Measurements from ENCODE around the gene MTMR3.

Gene MTMR3

GRCh38 chr22:29877620-29878019, 5.4 kb upstream of the MTMR3 start:
- DNase-seq (ENCODE audit: low read depth): peak; percentile 20
- TF ChIP-seq CTCF (IDR thresholded peaks at IDR 0.05; ENCODE audit: control insufficient read depth, insufficient read depth, low read depth, low read length, missing control alignments): no peak
- no peak overlapping the region for H3K4me3 ChIP-seq (ENCODE audit: control insufficient read depth, low read depth, low read length)

DNA sequence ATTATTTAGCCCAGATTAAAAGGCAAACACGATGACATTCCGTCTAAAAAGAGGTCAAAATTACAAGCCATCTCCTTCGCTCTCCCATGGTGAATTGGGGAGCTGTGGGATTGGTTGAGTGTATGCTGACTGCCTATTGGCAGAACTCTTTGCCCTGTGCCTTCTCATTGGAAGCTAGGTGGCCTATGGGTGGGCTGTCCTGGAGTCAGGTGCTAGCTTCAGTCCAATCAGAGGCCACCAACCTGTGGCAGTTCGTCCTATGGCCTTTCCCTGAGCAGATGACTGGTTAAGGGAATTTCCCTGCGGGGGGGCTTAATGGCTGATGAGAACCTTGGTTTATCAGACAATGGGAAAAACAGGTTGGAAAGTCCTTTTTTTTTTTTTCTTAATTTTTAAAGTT, 3.2 kb upstream of the MTMR3 start:
- no peak overlapping the region for H3K4me3 ChIP-seq (ENCODE audit: control insufficient read depth, low read depth, low read length)
- DNase-seq (ENCODE audit: low read depth): no peak
- no peak for TF ChIP-seq CTCF (IDR thresholded peaks at IDR 0.05; ENCODE audit: control insufficient read depth, insufficient read depth, low read depth, low read length, missing control alignments)

DNA sequence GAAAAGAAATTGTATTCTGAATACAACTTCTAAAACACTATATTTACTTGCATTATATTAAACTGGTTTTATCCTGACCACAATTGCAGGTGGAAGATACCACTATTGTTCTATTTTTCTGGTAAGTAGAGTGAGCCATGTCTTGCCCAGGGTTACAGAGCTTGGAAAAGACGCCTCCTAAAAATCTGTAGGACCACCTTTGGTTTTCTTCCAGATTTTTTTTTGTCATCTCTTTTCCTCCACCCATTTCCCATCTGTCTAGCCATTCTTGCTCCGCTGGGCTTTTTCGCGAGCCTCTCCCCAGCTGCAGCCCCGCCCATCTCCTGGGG, 294 bp upstream of the MTMR3 start:
- TF ChIP-seq CTCF (IDR thresholded peaks at IDR 0.05; ENCODE audit: control insufficient read depth, insufficient read depth, low read depth, low read length, missing control alignments): no peak
- no peak for DNase-seq (ENCODE audit: low read depth)
- no peak overlapping the region for H3K4me3 ChIP-seq (ENCODE audit: control insufficient read depth, low read depth, low read length)

GRCh38 chr22:29883775-29884097, 762 bp downstream of the MTMR3 start:
- no peak for DNase-seq (ENCODE audit: low read depth)
- no peak for TF ChIP-seq CTCF (IDR thresholded peaks at IDR 0.05; ENCODE audit: control insufficient read depth, insufficient read depth, low read depth, low read length, missing control alignments)
- H3K4me3 ChIP-seq (ENCODE audit: control insufficient read depth, low read depth, low read length): peak overlapping the region; percentile 89

DNA sequence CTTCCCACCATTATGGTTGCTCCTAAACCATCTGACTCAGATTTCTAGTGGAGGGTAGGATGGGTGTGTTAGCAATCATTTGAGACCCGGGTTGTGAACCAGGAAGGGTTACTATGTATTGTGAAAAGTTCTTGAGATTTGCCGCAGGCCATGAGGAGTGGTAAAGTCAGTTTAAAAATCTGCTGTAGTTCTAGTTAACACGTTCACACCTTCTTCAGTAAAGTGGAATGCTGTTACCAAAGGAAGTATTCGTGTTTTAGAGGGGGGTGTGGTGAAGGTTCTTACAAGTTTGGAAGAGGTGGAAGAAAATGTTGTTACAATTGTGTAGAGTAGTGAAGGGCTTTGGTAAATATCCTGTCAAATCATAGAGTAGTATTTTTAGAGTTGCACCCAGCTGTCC, 2.6 kb downstream of the MTMR3 start:
- TF ChIP-seq CTCF (IDR thresholded peaks at IDR 0.05; ENCODE audit: control insufficient read depth, insufficient read depth, low read depth, low read length, missing control alignments): no peak
- DNase-seq (ENCODE audit: low read depth): no peak
- no peak overlapping the region for H3K4me3 ChIP-seq (ENCODE audit: control insufficient read depth, low read depth, low read length)

DNA sequence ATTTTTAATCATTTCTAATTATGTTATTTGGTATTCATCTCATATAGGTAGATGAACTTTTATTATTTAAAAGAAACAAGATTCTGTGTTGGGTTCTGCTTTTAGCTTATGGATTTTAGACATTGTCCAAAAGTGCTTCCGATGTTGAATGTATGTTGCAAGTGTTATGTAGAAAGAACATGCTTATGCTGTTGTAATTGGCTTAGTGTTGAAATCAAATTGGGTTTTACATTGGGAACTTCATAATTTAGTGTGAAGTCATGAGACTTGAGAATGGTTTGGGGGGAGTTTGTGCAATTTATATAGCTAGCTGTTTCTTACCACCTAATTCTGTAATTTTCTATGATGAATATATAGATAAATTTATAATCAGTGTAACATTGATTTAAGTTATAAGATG, 3.6 kb downstream of the MTMR3 start:
- DNase-seq (ENCODE audit: low read depth): no peak
- no peak overlapping the region for H3K4me3 ChIP-seq (ENCODE audit: control insufficient read depth, low read depth, low read length)
- TF ChIP-seq CTCF (IDR thresholded peaks at IDR 0.05; ENCODE audit: control insufficient read depth, insufficient read depth, low read depth, low read length, missing control alignments): no peak

DNA sequence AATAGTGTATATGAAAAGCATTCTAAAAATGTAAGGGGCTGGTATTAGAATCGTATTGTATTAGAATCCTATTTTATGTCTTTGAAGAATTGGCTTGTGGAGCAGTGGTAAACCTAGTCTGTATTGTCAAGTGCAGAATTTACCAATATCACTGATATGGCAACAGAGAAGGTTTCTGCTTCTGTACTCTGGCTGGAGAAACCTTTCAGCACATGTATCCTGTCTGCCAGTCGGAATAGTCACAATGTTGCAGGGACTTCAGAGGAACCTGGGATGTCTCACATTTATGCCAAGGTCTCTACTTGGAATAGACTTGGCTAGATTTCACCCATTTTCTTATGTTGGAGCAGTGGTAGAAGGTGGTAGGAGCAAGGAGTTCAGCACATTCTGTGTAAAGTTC, 4.4 kb downstream of the MTMR3 start:
- H3K4me3 ChIP-seq (ENCODE audit: control insufficient read depth, low read depth, low read length): no peak overlapping the region
- TF ChIP-seq CTCF (IDR thresholded peaks at IDR 0.05; ENCODE audit: control insufficient read depth, insufficient read depth, low read depth, low read length, missing control alignments): no peak
- DNase-seq (ENCODE audit: low read depth): no peak

Data from AG09309 (cell line).